HG03108 (cell line): ENCODE data around the gene POLA1.

Experiments
- ATAC-seq: cut with Tn5 transposase; IDR thresholded peaks from one replicate; pipeline ENCODE4 v1.9.1; 2021; ENCODE audit warnings: moderate library complexity; ENCODE audit not compliant: unreplicated experiment

POLA1 gene

GRCh38 chrX:24870143-24870542, 176.4 kb downstream of the POLA1 start:
- no peak for ATAC-seq

DNA sequence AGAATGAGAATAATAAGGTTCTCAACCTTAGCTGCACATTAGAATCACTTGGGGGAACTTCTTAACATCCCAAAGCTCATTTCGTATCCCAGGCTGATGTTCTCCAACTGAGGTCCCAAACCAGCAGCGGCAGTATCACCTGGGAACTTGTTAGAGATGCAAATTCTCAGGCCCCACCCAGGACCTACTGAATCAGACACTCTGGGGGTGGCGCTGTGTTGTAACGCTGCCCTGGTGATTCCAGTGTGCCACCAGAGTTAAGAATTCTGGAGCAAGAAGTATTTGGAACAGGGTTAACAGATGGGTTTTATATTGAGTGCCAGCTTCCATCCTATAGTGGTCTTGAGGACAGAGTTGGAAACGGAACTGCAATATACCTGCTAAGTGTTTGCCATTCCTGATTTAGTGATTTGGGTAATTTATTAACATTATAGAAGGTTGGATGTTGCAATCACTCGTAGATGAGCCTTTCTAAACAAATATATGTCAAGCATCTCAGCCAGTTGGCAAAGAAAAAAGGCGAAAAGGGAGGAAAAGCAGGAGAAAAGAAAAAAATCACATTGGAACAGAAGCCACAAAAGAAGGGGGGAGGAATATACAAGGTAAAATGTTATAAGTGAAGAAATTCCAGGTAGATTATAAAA, 181.0 kb downstream of the POLA1 start:
- ATAC-seq: no peak

GRCh38 chrX:24876530-24877287, 183.0 kb downstream of the POLA1 start:
- ATAC-seq: no peak

GRCh38 chrX:24877288-24877664, 183.6 kb downstream of the POLA1 start:
- ATAC-seq: no peak

DNA sequence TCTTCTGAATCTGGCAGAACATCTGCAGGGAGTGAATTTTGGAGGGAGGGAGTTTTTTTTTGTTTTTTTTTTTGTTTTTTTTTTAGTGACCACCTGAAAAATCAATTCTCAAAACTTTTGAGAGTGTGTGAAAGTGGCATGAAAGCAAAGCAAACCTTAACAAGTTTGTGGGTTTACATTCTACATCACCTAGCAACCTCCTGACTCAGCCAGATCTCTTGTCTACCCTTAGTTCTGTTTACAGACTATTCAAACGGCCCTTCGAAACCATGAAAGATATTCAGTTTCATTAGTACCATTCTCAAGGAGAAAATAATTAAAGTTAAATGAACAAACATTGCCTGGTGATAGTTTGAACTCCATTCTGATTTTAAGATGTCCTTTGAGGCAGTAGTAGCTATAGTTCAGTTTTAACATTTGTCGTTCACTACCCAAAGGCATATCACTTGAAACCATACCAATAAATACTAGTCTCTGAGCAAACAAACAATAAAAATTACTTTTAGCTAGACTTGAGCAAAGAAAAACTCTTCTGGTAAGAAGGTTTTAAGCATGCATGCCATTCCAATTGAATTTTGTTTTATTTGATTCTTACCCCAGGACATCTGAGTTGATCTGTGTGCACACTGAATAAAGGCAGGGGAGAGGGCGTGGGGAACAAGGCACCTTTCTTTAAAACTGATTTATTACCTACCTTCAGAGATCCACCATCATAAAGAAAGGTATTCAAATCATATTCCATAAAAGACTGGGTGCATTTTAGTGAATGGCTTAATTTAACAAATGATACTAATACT, 184.3 kb downstream of the POLA1 start:
- no peak for ATAC-seq

GRCh38 chrX:24879679-24880078, 186.0 kb downstream of the POLA1 start:
- no peak for ATAC-seq

DNA sequence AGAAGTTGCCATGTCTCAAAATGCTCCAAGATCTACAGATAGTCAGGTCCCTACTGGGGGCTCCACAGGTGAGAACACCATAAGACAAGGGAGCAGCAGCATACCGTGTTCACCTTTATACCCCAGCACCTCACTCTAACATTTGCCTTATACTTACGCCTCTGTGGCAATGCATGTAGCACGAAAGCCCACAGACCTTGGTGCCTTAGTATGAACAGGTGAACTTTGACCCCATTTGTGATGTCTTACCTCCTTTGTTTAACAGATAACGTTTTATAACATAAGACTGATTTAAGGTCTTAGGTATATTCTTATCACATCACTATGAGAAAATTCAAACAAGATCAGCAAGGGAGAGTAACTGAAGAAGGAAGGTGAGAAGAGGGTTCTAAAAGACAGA, 193.2 kb downstream of the POLA1 start:
- no peak for ATAC-seq

DNA sequence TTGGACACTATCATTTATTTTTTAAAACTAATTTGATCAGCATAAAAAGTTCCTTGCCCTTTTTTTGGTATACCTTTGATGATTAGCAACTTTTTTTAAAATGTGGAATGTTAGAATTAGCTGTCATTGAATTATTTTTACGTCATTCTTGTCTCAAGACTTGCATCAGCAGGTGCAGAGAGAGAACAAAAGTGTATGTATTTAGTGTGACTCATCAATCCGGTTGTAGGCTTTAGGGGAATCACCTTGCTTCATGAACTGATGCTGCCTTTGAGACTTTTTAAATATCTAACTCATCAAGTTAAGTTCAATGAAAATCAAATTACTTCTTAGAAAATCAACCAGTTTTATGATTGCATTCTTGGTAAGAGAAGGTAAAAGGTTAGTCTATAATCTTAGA, 197.0 kb downstream of the POLA1 start:
- no peak for ATAC-seq

DNA sequence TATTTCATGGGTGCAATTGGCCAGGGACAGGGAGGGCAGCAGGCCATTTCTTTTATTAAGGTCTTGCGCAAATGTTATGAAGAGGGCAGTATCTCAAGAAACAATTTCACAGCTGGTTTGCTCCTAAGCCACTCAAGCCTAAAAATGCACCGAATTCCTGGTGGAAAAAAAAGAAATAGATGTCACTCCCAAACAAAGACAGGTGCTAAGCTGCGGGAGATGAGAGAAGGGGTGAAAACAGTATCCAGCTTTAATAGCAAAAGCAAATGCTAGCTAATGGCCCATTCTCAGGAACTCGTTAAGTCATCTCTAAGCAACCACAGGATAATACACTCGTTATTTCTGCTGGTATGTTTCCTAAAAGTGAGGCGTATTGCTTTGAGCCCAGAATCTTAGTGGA, 205.7 kb downstream of the POLA1 start:
- no peak for ATAC-seq

DNA sequence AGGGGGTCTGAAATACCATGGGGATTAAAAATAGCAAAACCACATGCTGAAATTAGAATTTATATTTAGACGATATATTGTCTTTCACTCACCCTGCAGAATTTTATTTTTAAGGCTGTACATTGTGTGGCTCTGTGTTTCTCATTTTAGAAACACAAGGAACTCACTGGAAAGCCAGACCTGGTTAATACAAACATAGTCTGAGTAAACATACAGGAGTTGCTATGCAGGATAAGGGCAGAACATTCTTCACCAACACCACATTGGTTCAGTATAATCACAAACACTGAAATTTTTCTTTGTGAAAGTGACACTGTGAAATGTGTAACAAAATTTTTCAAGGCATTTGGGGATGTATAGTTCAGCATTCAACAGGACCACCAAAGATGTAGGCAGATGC, 206.5 kb downstream of the POLA1 start:
- ATAC-seq: no peak

DNA sequence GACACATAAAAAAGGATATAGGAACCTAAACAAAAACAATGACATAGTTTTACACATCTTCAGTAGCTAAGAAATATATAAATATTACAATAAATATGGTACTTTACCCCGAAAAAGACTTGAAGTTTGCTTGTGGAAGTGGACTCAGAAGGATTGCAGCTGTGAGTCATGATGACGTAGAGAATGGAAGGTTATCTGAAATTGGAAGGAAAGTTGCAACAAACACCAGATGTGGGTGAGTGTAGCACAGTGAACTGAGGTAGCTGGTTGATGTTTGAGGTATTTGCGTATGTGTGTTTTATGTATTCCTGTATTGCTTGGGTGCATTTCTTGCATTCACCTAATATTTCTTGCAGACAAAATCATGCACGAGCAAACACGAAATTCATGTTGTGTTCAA, 209.1 kb downstream of the POLA1 start:
- no peak for ATAC-seq

- ATAC-seq: no peak
These were observed 225.0 kb downstream of the POLA1 start for GRCh38 chrX:24918715-24919114.

- peak; percentile 70 for ATAC-seq
These were observed 227.1 kb downstream of the POLA1 start for GRCh38 chrX:24920769-24921168.

DNA sequence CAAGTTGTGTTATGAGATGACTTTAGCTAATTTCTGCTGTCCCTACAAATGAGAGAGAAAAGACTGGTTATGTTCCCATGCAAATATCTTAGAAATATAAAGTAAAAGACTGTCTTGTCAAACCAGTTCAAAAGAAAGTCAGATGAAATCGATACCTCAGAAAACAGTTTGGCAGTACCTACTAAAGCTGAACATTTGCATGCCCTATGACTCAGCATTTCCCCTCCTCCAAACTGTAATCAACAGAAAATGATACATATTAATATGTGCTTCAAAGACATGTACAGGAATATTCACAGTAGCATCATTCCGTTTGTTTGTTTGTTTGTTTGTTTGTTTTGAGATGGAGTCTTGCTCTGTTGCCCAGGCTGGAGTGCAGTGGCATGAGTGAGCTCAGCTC, 231.7 kb downstream of the POLA1 start:
- no peak for ATAC-seq

DNA sequence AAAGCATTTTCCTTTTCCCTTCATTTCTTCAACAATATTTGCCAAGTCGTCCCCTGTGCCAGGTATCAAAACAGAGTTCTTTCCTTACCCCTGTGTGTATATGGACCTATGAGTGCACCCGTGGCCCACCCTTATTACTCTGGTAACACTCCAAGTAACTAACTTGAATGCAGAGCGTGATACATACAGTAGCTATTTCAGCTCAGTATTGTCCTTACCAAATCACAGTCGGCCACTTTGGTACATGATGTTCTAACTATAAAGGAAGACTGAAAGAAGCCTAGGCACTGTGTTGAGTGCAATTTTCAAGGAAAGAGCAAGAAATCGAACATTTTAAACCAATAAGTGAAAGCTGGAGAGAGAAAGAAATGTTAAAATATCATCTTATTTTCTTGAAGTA, 233.7 kb downstream of the POLA1 start:
- no peak for ATAC-seq

DNA sequence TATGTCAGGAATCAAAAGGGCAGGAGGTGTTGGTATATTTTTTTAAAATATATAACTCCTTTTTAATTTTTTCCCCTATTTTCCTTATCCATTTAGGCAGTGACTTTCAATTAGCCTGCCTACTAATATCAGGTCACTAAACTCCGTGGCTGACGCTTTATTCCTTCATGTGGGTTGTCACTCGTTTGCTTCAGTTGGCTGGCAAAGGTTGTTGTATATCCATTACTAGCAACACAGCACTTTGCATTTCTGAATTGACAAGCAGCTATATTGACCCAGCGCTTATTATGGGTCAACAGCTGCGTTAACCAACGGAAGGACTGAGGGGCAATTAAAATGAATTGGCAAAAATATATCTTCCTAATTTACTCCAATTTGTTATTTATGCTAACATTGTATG, 234.4 kb downstream of the POLA1 start:
- no peak for ATAC-seq

DNA sequence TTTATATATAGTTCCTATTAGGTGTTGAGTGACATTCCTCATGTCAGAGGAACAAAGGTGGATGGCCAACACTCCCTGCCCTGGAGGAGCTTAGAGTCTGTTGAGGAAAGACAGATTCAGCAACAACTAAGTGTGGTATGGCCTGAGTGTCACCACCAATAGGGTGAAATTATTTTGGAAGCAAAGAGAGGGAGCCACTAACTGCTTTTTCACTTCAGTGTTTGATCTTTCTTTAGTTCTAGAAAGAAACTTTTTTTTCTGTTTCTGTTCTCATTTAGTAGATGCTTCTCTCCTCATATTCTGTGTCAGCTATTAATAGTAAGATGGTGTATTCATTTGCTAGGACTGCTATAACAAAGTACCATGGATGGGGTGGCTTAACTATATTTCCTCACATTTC, 240.6 kb downstream of the POLA1 start:
- ATAC-seq: no peak

DNA sequence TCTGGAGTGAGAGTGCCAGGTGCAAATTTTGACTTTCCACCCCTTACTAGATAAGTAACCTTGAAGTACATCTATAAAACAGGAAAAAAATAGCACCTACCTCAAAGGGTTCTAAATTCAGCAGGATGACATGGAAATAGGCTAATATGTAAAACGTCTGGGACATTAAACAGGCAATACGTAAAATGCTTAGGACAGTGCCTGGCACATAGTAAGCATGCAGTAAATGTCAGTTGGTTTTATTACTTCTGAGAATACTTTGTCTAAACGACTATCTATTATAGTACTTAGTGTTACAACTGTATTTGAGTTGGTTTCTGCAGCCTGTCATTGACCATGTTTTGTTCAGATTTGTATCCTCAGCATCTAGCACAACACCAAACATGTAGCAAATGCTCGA, 251.3 kb downstream of the POLA1 start:
- no peak for ATAC-seq

- no peak for ATAC-seq
These were observed 252.7 kb downstream of the POLA1 start for GRCh38 chrX:24946369-24946768.

DNA sequence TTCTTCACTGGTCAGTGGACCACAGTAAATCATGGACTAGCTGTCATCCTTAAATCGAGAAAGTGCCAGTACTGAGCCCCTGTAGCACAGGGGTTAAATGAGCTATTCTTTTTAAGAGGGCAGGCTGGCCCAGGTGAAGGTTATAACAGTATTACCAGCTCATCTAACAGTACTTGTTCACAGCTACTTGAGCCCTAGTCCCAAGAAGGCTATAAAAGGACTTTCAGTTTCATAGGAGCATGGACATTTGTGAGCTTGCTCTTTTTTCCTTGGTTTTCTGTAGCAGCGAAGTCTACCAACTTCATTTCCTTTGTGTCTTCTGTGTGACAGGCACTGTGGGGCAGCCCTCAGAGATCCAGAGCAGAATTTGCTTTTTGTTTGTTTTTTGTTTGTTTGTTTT, 261.0 kb downstream of the POLA1 start:
- no peak for ATAC-seq

GRCh38 chrX:24955372-24955930, 261.7 kb downstream of the POLA1 start:
- no peak for ATAC-seq

GRCh38 chrX:24956828-24957227, 263.1 kb downstream of the POLA1 start:
- ATAC-seq: no peak
